ENCODE measurements around the gene RNF38.

RNF38 gene

GRCh38 chr9:36290996-36291395 is 109.1 kb downstream of the RNF38 start:
- DNase-seq = no peak

GRCh38 chr9:36289836-36290435 is 110.1 kb downstream of the RNF38 start:
- DNase-seq = no peak

GRCh38 chr9:36288070-36288469 is 112.0 kb downstream of the RNF38 start:
- no peak for DNase-seq
